Gastrocnemius medialis (tissue), 4 donors: ENCODE measurements around the gene SLC35B1.

Source experiments
- CTCF ChIP-seq, 5 experiments: fragments of 450-650 bp in 3 of 5; fragments of 200-600 bp in 2 of 5; sonication (generic) in 2 of 5; IDR thresholded peaks in 4 of 5; conservative IDR thresholded peaks in 1 of 5; 1 replicate in 4 of 5; 2 replicates in 1 of 5; pipeline ENCODE4 v1.5.1; 2016 to 2019; ENCODE audit warnings: antibody characterized with exemption in 5 of 5, mild to moderate bottlenecking in 3 of 5, moderate library complexity in 3 of 5
- POLR2A ChIP-seq, 2 donors: fragments of 450-650 bp; IDR thresholded peaks; one replicate each; pipeline ENCODE4 v1.6.1; 2017; ENCODE audit warnings: antibody characterized with exemption in 2 of 2, mild to moderate bottlenecking in 2 of 2, moderate library complexity in 2 of 2

GRCh38 chr17:49741692-49742076 lies 33.9 kb upstream of the SLC35B1 start:
- TF ChIP-seq CTCF (IDR thresholded peaks at IDR 0.05 in 4 of 5, conservative IDR thresholded peaks at IDR 0.05 in 1 of 5) (no peak), POLR2A (IDR thresholded peaks at IDR 0.05) (no peak)
